ENCODE measurements around the gene FBXL16.

Gene FBXL16

DNA sequence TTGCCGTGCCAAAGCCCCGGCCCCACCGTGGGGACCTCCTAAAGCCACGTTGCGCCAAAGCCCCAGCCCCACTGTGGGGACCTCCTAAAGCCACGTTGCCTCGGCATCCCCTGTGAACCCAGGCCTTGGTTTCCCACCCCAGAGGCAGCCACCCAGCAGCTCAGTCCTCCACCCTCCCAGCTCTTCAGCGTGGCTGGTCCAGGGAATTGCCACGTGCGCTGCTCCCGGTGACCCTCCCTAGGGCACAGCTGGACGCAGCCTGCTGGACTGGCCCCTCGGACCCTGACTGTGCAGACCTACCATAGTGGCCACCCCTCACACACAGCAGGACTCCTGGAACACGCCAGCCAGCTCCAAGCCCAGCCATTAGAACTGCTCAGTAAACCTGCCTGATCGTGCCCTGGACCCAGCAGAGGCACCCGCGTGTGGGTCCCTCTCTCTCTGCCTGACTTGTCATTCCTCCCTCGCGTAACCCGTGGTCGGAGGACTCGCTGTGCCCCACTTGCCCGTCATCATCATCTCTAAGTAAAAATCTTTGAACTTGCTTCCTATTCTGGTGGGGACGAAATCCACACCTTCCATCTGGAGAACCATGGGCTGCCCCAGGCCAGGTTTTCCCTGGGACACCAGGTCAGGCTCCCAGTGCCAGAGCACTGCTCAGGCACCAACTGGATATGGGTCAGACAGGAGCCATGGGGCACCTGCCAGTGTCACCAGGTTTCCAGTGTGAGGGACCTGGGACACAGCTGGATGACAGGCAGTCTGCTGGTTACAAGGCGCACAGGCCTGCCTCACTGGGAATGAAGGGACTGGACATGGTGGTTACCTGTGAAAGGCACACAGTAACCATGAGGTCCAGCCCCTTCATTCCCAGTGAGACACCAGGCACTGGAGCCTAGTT lies 29.6 kb upstream of the FBXL16 start:
- no peak for DNase-seq

DNA sequence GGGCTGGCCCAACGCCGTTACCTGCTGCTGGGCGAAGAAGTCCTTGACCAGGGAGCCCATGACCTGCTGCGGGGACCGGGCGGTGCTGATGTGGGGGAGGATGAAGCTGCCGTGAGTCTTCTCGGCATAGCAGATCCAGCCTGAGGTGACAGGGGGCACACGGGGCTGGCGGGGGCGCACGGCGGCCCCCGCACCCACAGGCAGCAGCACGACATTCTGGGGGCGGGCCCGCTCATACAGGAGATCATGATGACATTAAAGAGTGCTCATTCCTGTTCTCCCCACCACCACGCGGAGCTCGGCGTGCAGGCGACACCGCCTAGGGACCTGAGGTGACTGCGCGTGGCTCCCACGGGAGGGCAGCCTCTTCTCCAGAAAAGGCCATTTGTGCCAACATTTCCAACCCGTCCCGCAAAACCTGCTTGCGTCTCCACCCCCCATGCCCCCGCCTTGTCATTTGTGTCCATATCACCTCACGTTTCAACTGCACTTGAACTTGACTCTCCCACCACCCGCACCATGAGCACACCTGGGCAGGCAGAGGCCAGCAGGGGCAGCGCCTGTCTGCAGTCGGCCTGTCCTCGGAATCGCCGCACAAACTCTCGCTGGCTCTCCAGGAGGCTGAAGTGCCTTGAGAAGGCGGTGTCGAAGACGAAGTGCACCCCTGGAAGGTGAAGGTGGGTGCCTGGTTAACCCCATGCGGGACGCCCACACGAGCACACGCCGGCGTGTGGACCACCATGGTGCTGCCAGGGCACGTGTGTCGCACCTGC lies 28.8 kb upstream of the FBXL16 start:
- DNase-seq, result no peak

DNA sequence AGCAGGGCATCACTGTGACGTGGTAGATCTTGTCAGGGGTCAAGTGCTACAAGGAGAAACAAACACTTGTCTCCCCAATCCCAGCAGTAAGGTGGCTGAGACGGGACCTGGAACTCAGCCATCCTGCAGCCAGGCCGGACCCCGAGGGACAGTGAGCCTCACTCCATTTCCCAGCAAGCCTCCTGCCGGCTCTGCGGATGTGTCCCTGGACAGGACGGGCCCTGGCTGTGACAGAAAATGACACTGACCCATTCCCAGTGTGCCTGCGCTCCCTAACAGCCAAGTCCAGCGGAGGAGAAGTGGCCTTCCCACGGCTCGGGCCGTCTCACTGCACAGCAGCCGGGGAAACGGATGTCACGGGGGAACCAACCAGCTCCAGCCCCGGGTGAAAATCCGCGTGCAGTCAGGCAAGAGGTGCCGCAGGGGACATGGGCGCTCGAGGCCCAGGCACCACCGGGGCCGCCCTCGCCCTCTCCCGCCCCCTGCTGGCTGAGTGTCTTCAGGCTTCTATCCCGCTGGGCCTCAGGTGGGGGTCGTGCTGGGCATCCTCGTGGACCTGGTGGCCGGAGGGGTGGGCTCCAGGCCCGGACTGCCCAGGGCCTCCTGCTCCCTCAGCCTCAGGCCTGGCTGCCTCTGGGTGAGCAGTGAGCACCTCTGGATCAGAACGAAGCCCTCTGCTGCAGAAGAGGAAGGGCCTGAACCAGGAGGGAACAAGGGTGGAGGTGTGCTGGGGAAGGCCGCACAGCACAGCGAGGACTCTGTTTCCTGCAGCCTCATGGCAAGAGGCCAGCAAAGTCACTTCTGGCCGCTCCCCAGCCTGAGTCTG lies 28.0 kb upstream of the FBXL16 start:
- no peak for DNase-seq

DNA sequence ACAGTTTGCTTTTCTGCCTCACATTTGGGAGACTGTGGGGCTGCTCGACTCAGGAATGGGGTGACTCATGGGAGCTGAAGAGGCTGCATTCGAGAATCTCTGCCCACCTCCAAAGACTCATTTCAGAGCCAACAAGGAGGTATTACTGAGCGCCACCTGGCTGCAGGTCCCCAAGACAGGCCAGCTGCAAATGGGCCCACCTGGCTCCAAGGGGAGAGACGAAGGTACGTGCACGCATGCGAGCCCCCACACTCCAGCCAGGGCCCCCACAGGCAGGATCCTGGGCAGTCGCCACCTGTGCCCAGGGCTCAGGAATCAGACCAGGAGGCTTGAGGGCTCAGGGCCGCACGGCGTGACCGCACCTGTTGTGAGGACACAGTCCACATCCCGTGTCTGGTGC lies 27.3 kb upstream of the FBXL16 start:
- DNase-seq, result no peak

DNA sequence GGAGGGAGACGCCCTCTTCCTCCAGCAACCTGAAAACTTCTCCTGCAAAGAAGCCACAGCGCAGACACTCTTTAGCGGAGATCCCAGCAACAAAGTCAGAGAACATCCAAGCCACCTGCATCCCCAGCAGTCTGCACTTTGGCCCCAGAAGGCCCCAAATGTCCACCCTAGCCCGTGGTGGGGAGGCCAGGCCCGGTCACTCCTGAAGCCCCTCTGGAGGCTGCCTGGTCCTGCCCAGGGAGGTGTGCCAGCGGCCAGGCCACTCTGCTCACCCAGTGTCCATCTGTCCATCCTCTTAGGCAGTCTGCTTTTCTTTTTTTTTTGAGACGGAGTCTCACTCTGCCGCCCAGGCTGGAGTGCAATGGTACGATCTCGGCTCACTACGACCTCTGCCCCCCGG lies 26.7 kb upstream of the FBXL16 start:
- no peak for DNase-seq

DNA sequence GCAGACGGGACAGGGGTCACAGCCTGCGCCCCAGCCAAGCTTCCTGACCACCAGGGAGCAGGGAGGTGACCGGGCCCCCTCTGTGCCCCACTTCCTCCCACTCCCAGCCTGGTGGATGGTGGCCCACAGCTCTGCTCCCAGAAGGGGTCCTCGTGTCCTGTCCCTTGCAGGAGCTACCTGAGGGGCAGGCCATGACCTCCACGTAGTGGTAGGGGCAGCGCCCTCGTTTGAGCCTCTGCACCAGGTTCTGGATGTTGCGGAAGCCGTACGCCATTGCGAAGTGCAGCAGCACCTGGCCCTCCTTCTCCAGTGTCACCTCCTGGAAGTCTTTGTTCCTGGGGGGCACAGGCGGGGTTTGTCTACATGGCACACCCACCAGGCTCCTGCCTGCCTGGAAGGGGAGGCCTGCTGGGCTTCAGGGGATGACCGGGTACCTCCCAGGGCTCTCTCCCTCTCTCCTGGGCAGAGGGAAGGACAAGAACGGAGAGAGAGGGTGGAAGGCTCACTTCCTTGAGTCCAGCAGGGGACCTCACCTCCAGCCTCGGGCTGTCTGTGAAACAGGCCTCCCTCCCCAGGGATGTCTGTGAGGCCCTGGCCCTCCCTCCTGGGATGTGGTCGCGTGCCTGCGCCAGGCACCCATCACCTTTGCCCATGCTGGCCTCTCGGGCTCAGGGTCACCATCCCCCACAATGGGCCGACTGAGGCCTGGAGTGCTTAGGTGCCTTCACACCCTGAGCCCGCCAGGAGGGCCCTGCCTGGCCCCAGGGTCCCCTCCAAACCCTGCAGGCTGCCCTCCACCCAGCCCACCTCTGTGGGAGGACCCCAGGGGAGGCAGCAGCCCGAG lies 25.3 kb upstream of the FBXL16 start:
- DNase-seq, result no peak

DNA sequence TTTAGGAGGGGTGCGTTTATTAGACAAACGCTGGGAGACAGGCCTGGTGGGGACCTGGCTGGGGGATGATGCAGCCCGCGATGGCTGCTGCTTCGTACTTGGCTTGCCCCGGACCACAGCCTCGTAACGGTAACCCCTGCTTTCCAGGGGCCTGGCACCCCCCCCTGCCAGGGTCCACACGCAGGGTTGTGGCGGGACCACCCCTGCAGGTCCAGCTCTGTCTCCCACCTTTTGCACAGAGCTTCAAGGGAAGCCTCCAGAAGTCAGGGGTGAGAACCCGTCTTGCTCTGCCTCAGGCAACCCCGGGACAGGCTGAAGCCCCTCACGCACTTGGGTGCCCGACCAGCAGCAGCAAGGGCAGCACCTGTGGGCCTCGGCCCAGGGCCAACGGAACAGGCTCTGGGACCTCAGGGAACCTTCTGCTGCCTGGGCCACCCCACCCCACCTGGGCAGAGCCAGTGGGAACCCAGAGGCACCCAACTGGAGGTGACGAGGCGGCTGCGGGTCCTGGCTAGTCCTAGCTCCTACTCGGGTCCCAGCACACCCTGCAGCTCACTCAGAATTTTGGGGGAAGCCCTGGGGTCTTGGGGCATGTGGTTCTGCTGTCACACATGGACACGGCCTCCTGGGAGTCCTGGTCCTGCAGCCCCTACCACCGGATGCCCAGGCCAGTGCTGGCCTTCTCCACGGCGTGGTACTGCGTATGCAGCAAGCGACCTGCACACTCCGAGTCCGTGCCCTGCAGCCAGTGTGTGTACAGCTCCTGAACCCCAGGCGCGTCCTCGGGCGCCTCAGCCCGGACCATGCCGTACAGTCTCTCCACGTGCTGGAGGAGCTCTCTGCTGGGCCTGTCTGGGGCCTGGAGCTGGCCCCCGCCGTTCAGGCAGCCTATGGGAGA lies 24.4 kb upstream of the FBXL16 start:
- no peak for DNase-seq

DNA sequence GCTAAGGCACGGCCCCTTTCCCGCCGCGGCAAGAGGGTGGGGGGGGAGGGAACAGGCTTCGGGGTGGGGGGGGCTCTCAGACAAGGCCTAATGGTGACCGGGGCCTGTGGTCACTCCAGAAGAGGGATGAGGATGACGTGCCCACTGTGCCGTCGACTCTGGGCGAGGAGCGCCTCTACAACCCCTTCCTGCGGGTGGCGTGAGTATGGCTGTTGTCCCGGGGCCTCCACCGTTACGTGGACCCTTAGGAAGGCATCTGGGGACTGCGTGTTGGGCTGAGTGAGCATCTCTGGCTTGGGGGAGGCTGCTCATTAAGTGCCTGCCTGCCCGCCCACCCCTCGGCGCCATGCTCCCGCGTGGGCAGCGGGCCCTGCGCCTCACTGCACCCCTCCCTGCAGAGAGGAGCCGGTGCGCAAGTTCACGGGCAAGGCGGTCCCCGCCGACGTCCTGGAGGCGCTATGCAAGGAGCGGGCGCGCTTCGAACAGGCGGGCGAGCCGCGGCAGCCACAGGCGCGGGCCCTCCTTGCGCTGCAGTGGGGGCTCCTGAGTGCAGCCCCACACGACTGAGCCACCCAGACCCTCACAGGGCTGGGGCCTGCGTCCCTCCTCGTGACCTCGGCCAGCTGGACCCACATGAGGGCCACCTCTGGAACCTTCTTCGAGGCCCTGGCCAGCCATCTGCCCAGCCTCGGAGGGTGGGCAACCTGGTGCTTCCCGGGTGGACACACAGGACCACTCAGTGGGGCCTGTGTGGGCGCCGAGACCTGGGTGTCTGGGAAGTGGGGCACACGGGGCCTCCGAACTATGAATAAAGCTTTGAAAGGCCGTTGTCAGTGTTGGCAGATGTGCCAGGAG lies 23.5 kb upstream of the FBXL16 start:
- no peak for DNase-seq

DNA sequence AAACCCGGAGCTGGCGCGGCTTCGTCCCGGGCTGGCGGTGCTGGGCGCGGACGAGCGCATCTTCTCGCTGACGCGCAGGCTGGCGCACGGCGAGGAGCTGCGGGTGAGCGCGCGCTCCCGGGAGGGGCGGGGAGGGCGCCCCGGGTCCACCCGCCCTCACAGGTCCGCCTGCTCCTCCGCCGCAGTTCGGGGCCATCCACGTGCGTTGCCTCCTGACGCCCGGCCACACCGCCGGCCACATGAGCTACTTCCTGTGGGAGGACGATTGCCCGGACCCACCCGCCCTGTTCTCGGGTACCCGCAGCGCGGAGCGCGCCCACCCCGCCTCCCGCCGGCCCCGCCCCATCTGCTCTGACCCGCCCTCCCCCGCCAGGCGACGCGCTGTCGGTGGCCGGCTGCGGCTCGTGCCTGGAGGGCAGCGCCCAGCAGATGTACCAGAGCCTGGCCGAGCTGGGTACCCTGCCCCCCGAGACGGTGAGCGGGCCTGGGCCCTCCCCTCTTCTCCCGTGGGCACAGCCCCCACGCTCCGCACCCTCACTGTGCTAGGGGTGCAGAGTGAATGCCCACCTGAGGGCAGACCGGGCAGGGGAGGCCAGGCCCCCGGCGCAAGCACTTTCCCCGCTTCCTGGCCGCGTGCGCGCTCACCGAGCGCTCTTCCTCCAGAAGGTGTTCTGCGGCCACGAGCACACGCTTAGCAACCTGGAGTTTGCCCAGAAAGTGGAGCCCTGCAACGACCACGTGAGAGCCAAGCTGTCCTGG lies 22.7 kb upstream of the FBXL16 start:
- DNase-seq, result no peak

DNA sequence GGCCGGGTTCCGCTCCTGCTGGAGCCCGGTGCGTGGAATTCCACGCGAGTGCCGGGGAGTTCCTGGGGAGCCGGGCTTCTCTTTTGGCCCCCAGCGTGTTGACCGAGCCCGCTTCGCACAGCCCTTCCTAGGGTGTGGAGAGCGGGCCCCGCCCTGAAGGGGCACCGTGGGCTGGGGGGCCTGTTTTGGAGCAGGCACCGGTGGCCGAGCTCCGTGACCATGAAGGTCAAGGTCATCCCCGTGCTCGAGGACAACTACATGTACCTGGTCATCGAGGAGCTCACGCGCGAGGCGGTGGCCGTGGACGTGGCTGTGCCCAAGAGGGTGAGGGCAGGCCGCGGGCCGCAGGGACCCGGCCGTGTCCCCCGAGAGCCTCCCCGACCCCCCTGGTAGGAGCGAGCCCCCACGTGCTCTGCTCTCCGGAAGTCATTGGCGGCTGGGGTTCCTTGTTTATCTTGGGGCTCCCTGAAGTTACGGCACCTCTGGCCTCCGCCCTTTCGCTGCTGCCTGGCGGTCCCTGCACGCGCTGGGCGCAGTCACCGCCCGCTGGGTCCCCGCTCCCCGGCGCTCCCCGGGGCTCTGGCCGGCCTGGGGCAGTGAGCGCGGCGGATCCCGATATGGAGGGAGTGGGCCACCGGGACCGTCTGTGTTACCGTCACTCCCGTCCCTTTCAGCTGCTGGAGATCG lies 21.8 kb upstream of the FBXL16 start:
- no peak for DNase-seq

DNA sequence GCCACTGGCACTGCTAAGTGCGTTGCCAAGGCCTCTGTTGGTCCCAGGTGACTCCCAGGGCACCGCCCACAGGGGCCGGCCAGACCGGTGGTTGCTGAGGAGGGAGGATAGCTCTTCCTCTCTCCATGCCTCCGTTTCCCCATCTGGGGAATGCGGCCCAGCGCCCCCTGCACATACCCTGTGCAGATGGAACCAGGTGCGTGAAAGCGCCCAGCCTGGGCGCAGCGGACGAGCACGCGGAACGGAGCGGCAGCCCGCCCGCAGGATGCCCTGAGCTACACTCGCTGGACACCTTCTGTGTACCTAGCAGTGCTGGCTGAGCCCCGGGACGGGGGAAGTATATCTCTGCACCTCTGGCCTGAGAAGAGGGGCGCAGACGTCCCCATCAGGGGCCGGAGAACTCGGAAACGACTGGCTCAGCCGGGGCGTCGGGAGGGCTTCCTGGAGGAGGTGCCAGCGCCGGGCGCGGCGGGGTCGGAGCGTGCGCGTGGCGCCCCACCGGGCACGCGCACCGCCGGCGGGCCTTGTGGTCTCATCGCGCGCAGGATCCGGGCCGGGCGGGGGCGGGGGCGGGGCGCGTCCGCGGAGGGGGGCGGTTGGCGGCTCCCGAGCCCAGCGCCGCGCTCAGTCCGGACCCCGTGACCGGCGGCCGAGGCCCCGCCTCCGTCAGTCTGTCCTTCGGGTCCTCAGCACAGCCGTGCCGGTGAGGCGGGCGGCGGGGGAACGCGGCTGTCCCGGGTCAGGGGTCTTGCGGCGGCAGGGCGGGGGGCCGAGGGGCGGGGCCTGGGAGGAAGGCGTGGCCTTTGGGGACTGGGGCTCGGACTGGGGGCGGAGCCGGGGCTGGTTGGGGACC lies 21.1 kb upstream of the FBXL16 start, which contains the start of the genes CCDC78 and HAGHL:
Gene CCDC78 (minus strand): TSS at position 6 of the 853 bp plus-strand sequence. CDS start 76 bp downstream, outside the sequence.
Gene HAGHL (plus strand): TSS at position 669 of the 853 bp plus-strand sequence. CDS start 404 bp downstream, outside the sequence.
- no peak for DNase-seq

DNA sequence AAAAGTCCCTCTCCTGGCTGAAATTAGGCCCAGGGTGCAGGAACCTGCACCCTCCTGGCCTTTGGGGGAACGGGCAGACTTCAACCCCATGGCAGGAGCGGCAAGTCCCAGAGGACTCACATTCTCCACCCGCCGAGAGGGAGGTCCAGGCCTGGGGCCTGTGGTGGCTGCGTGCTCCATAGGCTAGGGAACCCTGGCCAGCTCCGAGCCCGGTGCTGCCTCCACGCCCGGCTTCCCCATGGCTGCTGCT lies 20.5 kb upstream of the FBXL16 start:
- DNase-seq, result no peak

DNA sequence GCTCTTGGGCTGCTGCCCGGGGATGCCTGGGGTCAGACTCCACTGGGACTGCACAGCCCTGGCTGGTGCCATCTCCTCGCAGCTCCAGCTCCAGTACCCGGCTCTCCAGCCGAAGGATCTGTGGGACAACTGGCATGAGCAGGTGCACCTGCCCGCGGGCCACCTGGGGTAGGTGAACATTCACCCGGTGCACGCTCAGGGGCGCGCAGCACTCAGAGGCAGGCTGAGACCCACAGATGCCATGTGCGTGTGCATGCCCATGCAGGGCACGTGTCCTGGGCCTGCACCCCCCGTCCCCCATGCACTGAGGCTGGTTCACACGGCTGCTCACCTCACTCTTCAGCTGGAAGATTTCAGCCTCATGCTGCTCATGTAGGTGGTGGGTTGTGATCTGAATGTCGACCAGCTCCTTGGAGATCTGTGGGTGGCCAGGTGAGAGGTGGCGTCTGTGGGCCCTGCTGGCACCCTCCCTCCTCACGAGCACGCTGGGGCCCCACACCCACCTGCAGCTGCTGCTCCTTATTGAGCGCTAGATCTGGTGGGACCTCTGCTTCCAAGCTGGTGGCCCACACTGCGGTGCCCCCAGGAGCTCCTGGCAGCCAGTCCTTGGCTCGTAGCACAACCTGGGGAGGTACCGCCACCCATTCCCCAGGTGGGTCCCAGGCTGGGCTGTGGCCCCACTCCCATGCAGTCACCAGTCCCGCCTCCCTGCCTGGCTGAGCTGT lies 20.0 kb upstream of the FBXL16 start:
- DNase-seq, result no peak

DNA sequence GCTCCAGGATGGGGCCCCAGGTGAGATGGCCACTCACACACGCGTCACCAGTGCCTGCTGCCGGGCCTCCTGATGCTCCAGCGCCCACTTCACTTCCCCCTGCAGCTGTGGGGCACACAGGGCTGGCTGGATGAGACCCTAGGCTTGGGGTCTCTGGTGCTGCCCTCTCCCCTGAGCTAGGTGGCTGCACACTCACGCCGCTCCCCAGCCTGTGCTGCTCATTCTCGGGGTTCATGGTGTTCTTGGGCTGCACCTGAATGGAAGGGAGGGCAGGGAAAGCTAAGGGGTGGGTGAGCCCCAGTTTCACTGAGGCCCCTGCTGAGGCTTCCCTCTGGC lies 19.4 kb upstream of the FBXL16 start:
- no peak for DNase-seq

DNA sequence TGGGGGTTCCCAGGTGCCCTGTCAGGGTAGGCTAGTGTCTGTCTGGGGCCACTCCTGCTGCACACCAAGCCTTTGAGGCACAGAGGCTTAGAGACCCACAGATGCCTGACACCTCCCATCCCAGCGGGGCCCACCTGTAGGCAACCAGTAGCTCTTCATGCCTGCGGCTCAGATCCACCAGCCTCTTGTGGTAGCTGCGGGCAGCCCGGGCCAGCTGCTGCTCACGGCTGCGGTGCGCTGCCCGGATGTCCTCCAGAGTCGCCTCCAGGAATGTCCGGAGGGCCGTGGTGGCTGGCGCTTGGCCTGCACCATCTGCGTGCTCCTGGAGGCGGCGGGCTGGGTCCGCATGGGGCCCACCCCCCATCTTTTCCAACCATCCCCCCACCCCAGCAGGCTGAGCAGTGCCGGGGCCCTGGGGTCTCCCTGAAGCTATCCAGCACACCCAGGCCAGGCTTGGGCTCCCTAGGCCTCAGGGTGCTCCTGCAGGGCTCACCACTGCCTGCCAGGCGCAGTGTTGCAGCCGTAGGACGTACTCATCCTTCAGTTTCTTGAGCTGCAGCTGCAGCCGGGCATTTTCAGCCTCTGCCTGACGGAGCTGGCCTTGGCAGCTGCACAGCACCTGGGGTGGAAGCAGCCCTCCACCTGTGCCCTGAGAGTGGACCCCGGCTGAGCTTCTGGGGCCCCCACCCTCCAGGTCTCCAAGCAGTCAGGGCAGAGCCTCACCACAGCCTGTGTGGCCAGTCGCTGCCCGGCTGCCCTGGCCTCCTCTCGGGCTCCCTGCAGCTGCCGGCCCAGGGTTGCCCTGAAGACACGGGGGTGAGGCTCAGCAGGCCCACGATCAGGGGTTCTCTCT lies 18.8 kb upstream of the FBXL16 start:
- no peak for DNase-seq

DNA sequence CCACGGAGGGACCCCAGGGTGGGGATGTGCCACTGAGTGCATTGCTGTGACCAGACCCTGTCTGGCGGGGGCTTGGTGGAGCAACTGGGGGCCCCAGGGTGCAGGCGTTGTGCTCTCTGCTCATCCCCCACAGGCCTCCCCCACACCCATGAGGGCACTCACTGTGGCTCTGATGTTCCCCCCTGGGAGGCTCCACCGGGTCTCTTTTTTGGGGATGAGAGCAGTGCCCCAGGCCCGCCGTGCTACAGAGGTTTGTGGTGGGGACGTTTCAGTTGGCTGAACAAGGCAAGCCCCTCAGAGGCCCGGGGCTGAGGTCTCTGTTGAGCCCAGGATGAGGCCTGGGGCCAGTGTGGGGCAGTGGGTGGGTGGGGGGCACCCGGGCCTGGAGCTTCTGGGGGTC lies 18.1 kb upstream of the FBXL16 start:
- DNase-seq, result no peak

Measured in NCI-H1105 (cell line).